ENCODE data around the gene CABLES2.

The CABLES2 gene

DNA sequence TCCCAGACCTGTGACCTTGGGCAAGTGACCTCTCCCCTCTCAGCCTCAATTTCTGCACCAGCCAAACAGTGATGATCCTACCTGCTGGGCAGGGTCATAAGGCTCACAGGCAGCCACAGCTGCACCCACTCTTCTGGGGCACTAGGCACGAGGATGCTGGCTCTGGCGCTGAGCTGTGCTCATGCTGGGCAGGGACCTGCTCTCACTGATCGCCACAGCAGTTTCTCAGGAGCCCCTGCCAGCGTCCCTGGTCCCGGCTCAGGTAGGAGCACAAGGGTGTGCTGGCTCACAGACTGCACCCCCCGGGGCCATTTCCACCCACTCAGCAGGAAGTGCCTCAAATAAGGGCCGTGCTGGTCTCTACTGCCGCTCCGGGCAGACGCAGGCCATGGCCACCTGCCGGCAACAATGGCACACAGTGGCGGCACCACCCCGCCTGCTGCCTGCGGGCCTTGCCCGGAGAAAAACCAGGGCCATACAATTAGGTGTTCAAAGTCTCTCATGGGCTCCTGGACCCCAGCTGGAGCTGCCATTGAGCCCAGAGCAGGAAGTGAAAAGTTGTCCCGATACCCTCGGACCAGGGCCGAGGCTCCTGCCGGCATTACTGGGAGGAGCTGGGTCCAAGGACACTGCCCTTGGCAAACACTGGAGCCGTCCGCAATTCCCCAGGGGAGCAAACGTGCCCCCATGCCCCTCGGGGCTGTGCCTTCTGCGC, 4.6 kb upstream of the CABLES2 start:
- H3K4me3 ChIP-seq (replicated peaks; ENCODE audit: low read depth, low read length): no peak overlapping the region
- DNase-seq (ENCODE audit: low read depth): no peak
- no peak for TF ChIP-seq CTCF (IDR thresholded peaks at IDR 0.05; ENCODE audit: low read length, missing control alignments)

- no peak for TF ChIP-seq CTCF (IDR thresholded peaks at IDR 0.05; ENCODE audit: low read length, missing control alignments)
- H3K4me3 ChIP-seq (replicated peaks; ENCODE audit: low read depth, low read length): no peak overlapping the region
- no peak for DNase-seq (ENCODE audit: low read depth)
These were observed 3.8 kb upstream of the CABLES2 start for GRCh38 chr20:62410746-62411478.

- H3K4me3 ChIP-seq (replicated peaks; ENCODE audit: low read depth, low read length): no peak overlapping the region
- peak; percentile 43 for TF ChIP-seq CTCF (IDR thresholded peaks at IDR 0.05; ENCODE audit: low read length, missing control alignments)
- peak; percentile 23 for DNase-seq (ENCODE audit: low read depth)
These were observed 3.1 kb upstream of the CABLES2 start for GRCh38 chr20:62409931-62410745.

DNA sequence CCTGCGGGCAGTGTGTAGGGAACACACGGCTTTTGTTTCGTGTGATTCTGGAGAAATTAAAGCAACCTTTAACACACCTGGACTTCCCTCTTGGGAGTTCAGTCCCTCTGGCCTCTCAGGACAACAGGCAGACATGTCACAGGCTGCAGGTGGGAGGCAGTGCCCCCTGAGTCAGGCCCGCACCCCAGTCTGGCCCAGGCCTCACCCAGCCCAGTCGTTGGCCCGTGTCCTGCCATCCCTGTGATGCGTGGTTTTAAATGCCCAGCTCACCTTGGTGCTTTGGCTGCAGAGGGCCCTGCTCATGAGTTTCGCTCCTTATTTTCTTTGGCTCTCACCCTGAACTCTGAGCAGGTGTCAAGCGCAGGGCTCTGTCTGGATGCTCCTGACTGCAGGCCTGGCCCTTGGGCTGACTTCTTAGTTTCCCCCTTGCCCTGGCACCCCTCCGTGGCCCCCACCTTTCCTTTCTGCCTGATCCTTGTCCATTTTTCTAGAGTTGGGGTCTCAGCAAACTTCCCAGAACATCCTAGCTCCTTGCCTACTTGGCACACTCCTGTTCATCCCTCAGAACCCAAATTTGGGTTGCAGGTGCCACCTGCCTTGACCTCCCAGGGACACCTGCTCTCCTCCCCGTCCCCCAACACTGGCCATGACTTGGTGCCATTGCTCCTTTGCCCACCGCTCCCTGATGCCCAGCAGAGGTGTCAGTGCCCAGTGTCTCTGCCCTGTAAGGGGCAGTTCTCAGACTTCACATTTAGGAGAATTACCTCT, 2.2 kb upstream of the CABLES2 start:
- no peak for DNase-seq (ENCODE audit: low read depth)
- no peak overlapping the region for H3K4me3 ChIP-seq (replicated peaks; ENCODE audit: low read depth, low read length)
- TF ChIP-seq CTCF (IDR thresholded peaks at IDR 0.05; ENCODE audit: low read length, missing control alignments): no peak

DNA sequence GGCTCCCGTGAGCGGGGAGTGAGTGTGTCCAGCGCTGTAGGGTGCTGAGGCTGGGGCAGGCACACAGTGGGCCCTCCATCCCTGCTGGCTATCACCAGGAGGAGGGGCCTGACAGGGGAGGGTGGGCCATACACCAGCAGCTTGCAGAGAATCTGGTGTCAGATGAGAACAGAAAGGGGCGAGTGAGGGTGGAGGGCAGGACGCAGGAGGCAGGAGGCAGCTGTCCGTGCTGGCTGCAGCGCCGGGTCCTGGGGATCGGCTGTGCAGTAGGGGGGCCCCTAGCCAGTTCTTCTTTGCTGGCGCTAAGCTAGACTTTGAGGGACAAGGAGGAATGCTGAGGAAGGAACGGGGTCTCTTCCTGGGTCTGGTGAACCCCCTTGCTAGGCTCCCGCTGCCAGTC, 1.6 kb upstream of the CABLES2 start:
- DNase-seq (ENCODE audit: low read depth): no peak
- no peak overlapping the region for H3K4me3 ChIP-seq (replicated peaks; ENCODE audit: low read depth, low read length)
- no peak for TF ChIP-seq CTCF (IDR thresholded peaks at IDR 0.05; ENCODE audit: low read length, missing control alignments)

- no peak for DNase-seq (ENCODE audit: low read depth)
These were observed 970 bp upstream of the CABLES2 start for GRCh38 chr20:62408055-62408454.

More at GRCh38 chr20:62408055-62408454, 970 bp upstream of the CABLES2 start:
- TF ChIP-seq CTCF (IDR thresholded peaks at IDR 0.05; ENCODE audit: low read length, missing control alignments): no peak
- H3K4me3 ChIP-seq (replicated peaks; ENCODE audit: low read depth, low read length): no peak overlapping the region

Measured in fibroblast of pulmonary artery (primary cell).